GM18873 (cell line): ENCODE data around the gene PPP1R37.

Experiments
- ATAC-seq: cut with Tn5 transposase; IDR thresholded peaks from one replicate; pipeline ENCODE4 v1.9.1; 2021; ENCODE audit warnings: mild to moderate bottlenecking, moderate library complexity, moderate number of reproducible peaks; ENCODE audit not compliant: unreplicated experiment, low FRiP score

PPP1R37 gene

GRCh38 chr19:45162608-45163143 lies 69.7 kb downstream of the PPP1R37 start:
- ATAC-seq, result no peak

GRCh38 chr19:45163156-45163555 lies 70.2 kb downstream of the PPP1R37 start:
- no peak for ATAC-seq

DNA sequence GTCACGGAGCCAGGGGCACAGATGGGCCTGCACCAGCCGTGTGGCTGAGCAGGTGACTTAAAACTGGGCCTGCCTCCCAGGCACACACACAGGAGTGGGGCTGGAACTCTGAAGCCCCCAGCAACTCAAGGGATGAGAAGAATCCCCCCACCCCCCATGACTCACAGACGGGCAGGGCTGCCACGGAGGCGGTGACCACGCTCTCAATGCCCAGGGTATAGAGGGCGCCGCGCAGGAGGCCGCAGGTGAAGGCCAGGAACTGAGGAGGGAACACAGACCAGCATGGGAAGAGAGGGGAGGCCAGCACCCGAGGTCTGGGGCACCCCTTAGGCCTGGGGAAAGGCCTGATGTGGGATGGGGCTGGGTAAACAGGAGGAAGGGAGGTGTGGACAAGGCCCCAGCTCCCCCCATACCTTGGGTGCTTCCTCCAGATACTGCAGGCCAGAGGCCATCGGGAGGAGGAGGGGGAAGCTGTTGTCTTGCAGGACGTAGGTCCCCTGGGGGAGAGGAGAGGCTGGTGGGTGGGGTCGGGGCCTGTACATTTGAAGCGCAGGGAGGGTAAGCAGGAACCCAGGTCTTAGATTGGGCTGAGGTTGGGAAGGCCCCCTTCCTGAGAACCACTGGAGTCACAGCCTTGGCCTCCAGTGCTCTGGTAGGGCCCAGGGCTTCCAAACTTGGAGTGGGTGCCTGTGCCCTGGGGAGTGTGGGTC lies 70.9 kb downstream of the PPP1R37 start:
- no peak for ATAC-seq

DNA sequence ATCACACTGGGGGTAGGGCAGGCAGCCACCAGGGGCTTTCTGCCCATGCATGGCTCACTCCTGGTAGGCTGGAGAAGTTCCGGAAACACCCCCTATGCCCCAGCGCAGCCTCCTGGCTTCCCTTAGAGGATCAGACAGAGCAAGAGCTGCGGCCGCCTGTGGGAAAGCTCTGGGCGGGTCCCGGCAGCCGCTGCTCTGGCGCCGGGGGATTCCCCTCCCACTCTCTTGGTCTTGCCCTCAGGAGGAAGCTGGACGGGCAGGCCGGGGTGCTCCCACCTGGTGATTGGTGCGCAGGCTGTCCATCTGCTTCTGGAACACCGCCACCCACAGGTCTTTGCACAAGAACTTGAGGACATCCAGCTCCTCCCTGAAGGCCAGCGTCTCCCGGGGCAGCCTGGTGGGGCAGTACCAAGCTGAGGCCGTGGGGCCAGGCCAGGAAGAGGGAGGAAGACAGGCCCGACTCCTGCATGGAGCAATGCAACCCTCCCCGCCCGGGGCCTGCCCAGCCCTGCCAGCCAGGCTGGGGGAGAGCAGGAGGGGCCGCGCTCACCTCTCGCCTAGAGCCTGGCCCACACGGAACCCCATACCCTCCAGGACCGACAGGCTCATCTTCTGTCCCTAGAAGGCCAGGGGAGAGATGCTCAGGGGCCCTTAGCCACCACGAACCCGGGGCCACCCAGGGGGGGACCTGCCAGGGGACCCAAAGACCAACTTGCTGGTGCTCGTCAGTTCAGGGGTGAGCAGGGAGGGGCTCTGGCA lies 71.8 kb downstream of the PPP1R37 start:
- ATAC-seq, result no peak

DNA sequence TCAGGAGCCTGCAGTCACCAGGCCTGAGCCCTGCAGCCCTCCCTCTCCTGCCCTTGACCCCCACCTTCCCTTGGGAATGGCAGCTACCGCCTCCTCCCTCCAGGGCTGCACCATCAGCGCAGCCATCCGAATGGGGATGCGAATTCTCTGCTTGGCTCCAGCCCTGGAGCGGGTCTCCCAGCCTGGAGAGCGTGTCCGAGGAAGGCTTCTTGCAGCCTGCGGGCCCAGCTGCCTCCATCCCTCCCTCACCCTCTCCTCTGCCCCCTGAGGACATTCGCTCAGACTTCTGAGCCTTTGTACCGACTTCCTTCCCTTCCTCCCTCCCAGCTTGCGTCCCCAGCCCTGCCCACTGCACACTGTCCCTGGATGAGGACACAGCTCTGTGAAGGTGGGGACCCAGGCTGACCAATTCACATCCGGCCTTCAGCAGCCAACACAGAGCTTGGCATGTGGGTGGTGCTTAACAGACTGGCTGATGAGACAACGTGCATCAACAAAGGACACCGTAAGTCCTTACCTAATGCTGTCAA lies 73.8 kb downstream of the PPP1R37 start:
- ATAC-seq, result no peak

DNA sequence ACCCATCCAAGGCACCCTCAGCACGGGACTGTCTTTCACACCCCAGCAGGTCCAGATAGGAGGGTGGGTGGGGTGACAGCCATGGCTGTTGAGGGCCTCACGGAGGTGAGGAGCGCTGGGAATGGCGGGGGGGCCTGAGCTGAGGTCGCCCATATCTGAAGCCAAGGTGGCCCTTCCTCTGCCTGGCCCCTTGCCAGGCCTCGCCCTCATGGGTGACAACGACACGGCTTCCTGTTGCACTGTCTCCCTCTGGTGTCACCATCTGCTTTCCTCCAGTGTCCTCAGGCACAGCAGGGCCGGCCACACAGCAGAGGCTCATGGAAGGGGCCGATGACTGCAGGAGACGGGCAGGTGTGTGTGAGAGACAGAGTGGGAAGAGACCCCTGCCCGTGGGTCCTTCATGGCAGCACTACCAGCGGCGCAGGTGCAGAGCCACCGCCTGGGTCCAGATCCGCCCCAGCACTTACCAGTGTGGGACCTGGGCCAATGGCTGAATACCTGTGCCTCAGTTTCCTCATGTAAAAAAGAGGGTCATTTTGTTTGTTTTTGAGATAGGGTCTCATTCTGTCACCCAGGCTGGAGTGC lies 75.9 kb downstream of the PPP1R37 start:
- ATAC-seq, result no peak

- ATAC-seq, result no peak
Measured at GRCh38 chr19:45169602-45170001, 76.6 kb downstream of the PPP1R37 start.

DNA sequence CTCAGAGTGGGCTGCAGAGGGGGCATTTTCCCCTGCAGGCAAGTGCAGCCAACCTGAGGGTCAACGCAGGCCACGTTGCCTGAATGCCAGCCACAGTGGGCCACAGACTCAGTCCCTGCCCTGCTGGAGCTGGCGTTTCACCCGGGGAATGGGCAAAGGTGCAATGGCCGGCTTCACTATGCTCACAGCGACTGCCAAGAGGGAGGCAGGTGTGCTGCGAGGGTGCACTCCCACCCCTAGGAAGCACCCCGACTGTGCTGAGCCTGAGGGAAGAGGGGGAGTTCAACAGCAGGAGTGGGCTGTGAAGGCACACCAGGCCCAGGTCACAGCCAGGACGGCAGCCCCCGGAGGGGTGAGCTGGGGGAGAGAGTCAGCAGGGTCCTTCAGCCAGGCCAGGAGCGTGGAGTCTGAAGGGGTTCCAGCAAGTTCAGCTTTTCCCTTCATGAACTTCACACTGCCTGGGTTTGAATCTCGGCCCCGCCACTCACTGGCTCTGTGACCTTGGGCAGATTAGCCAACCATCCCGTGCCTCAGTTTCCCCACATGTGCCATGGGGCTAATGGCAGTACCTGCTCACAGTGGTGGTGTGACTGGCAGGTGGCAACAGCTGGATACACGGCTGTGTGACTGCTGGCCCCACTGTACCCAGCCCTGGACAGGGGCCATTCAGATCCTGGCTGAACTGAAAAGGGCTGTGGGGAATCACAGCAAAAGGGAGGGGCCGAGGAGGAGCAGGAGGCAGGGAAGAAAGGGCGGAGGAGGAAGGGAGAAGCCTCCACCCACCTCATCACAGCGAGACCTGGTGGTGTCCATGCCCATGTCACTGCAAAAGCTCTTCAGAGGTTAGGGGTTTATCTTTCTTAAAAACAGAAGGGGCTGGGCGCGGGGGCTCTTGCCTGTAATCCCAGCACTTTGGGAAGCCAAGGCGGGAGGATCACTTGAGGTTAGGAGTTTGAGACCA lies 77.4 kb downstream of the PPP1R37 start:
- no peak for ATAC-seq

GRCh38 chr19:45171211-45171623 lies 78.2 kb downstream of the PPP1R37 start:
- ATAC-seq, result no peak

DNA sequence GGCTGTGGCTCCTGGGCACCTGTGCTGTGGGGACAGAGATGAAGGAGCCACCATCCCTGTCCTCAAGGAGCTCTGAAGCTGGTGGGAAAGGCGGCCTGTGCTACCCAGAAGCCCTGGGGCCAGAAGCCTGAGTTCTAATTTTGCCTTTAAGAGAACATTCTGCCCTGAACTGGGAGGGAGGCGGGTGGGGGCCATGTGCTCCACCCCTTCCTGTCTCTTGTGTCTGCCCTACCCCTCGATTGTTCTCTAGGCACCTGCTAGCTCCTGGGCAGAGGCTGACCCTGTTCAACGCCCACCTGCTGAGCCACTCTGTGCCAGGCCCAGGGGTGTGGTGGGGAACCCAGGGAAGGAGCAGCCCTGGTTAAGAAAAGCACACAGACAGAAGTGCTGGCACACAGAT lies 79.2 kb downstream of the PPP1R37 start:
- no peak for ATAC-seq

DNA sequence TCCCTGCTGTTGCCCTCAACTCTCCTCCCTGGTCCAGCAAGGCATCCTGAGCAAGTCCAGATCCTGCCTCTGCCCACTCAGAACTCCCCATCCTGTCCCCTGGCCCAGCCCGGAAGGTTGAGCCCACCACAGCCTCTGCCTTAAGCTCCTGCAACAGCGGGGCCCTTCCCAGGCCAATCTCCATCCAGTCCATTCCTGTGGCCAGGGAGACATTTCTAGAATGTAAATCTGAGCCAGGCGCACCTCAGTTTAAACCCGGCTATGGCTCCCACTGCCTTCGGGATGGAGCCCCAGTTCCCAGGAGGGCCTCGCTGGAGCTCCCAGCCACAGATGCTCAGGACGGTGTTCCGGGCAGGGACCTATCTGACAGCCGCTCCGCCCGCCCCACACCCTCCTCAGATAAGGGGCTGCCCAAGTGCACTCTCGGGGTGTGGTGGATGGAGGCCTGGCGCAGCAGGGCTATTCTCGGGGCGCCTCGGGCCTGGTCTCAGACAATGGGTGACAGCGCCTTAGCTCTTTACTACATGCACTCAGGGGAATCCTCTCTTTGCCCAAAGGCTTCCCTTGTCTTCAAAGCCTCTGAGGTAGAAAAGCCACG lies 79.7 kb downstream of the PPP1R37 start:
- ATAC-seq, result no peak

DNA sequence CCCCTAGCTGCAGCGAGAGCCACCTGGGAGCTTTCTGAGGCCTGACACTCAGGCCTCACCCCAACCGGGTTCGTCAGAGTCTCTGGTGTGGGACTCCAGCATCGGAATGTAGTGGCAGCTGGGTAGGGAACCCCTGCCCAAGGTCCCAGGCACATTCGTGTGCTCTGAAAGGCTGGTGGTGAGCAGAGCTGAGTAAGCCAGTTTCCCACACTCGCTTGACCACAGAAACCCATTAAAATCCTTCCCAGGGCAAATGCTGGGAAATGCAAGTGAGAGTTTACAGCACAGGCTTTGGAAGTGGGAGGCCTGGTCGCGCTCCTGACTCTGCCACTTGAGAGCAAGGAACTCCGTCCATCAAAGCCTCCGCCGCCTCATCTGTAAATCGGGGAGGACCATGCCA lies 80.8 kb downstream of the PPP1R37 start:
- no peak for ATAC-seq

GRCh38 chr19:45175515-45176345 lies 82.8 kb downstream of the PPP1R37 start:
- no peak for ATAC-seq

DNA sequence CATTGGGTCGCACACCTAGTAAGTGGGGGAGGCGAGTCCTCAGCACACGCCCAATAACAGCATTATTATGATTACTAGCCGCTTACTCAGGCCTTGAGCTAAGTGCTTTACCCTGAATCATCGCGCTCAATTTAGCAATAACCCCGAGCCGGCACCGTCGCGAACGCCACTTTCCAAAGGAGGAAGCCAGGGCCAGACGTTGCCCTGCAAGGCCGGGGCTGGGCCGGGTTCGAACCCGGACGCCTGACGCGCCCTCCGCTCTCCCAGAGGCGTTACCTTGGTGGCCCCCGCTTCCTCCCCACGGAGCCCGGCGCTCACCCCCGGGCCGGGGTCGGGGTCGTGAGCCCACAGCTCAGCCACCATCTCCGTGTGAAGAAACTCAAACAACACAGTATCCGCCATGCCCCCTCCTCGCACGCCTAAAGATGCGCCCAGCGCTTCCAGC lies 84.9 kb downstream of the PPP1R37 start, which contains the start of gene TRAPPC6A:
Gene TRAPPC6A (minus strand): TSS at position 421 of the 445 bp plus-strand sequence. CDS start 19 bp downstream, at position 402.
- no peak for ATAC-seq

GRCh38 chr19:45178262-45179071 lies 85.5 kb downstream of the PPP1R37 start, which contains the start of gene BLOC1S3:
Gene BLOC1S3 (plus strand): TSS chr19:45178784. CDS start chr19:45179297, 513 bp downstream.
- ATAC-seq, result peak; percentile 88

- no peak for ATAC-seq
Measured at GRCh38 chr19:45179072-45179891, 86.3 kb downstream of the PPP1R37 start.

- no peak for ATAC-seq
Measured at GRCh38 chr19:45179892-45180370, 87.0 kb downstream of the PPP1R37 start.
